Chondrocyte (in vitro differentiated cells): ENCODE measurements around the gene CEP57. TPM values are rescaled to one million over a fixed set of nuclear protein-coding genes. Genes with fewer than 3 reads are reported as not detected.
"Not testable (repeated sequence)": the region's sequence is repeated elsewhere in the genome, so short reads cannot be mapped to it uniquely, and the experiment has no call there.

ENCODE experiments used
- DNase-seq: peaks from one replicate; pipeline ENCODE4 v3.0.0; 2021; ENCODE audit warnings: mixed read lengths, low spot score
- H3K27ac Mint-ChIP-seq: one replicate; pipeline ENCODE4 v1.8.0; 2021; ENCODE audit warnings: mild to moderate bottlenecking, moderate library complexity, mixed read lengths; ENCODE audit not compliant: unreplicated experiment
- H3K27me3 Mint-ChIP-seq: 2 replicates; pipeline ENCODE4 v1.8.0; 2021; ENCODE audit warnings: low read depth, mixed read lengths
- H3K36me3 Mint-ChIP-seq: 2 replicates; pipeline ENCODE4 v1.8.0; 2021; ENCODE audit warnings: low read depth, mixed read lengths
- H3K4me1 Mint-ChIP-seq: 2 replicates; pipeline ENCODE4 v1.8.0; 2021; ENCODE audit warnings: low read depth, mild to moderate bottlenecking, mixed read lengths
- H3K4me3 Mint-ChIP-seq: one replicate; pipeline ENCODE4 v1.8.0; 2021; ENCODE audit warnings: mild to moderate bottlenecking, moderate library complexity, mixed read lengths; ENCODE audit not compliant: unreplicated experiment
- H3K9me3 Mint-ChIP-seq: 2 replicates; pipeline ENCODE4 v1.8.0; 2021; ENCODE audit warnings: low read depth, mixed read lengths
- CTCF ChIP-seq: fragments of 200-600 bp; sonication (generic); IDR thresholded peaks from 2 replicates; pipeline ENCODE4 v1.5.0; 2021; ENCODE audit warnings: antibody characterized with exemption, mild to moderate bottlenecking, moderate library complexity
- total RNA-seq: library from RNA; stranded (reverse); gene quantifications from 3 replicates; pipeline ENCODE4 v1.2.1, GENCODE V29; 2021

CEP57 gene
- total RNA-seq, 1 donor from 2014 or later = 28.8 TPM

- no peak overlapping the region for H3K4me3 Mint-ChIP-seq
- no peaks in the 10 kb centered on the region for H3K27me3 Mint-ChIP-seq
- H3K36me3 Mint-ChIP-seq = peaks cover 26% of the 10 kb centered on the region
- peaks cover 3% of the 10 kb centered on the region for H3K4me1 Mint-ChIP-seq
- no peak for TF ChIP-seq CTCF
- H3K27ac Mint-ChIP-seq = no peak overlapping the region
- no peak for DNase-seq
- H3K9me3 Mint-ChIP-seq = peaks cover 12% of the 10 kb centered on the region
Measured at GRCh38 chr11:95803973-95804372, 13.7 kb downstream of the CEP57 start.

- no peak for TF ChIP-seq CTCF
- peaks cover 21% of the 10 kb centered on the region for H3K9me3 Mint-ChIP-seq
- H3K36me3 Mint-ChIP-seq = peaks cover 19% of the 10 kb centered on the region
Measured at GRCh38 chr11:95805869-95806268, 15.6 kb downstream of the CEP57 start.

GRCh38 chr11:95806464-95806863 is 16.2 kb downstream of the CEP57 start:
- H3K27ac Mint-ChIP-seq, H3K4me3 Mint-ChIP-seq, DNase-seq, H3K4me1 Mint-ChIP-seq, H3K27me3 Mint-ChIP-seq: not testable (repeated sequence)
- Mint-ChIP-seq H3K9me3 (peaks cover 21% of the 10 kb centered on the region), H3K36me3 (peaks cover 19% of the 10 kb centered on the region)

More at GRCh38 chr11:95805869-95806268, 15.6 kb downstream of the CEP57 start:
- DNase-seq = no peak
- Mint-ChIP-seq H3K27ac (no peak overlapping the region), H3K4me1 (peaks cover 3% of the 10 kb centered on the region), H3K4me3 (no peak overlapping the region), H3K27me3 (no peaks in the 10 kb centered on the region)

GRCh38 chr11:95811052-95811451 is 20.8 kb downstream of the CEP57 start:
- not testable (repeated sequence) for H3K4me1 Mint-ChIP-seq, H3K27ac Mint-ChIP-seq, H3K4me3 Mint-ChIP-seq, H3K27me3 Mint-ChIP-seq, DNase-seq
- Mint-ChIP-seq H3K9me3 (peaks cover 21% of the 10 kb centered on the region), H3K36me3 (peaks cover 12% of the 10 kb centered on the region)

GRCh38 chr11:95816037-95816436 is 25.7 kb downstream of the CEP57 start:
- H3K36me3 Mint-ChIP-seq = peaks cover 10% of the 10 kb centered on the region
- H3K27me3 Mint-ChIP-seq = no peaks in the 10 kb centered on the region
- peaks cover 4% of the 10 kb centered on the region for H3K9me3 Mint-ChIP-seq
- H3K4me1 Mint-ChIP-seq = peaks cover 2% of the 10 kb centered on the region
- DNase-seq = no peak
- no peak overlapping the region for H3K4me3 Mint-ChIP-seq
- H3K27ac Mint-ChIP-seq = no peak overlapping the region
- no peak for TF ChIP-seq CTCF

GRCh38 chr11:95821640-95822039 is 31.3 kb downstream of the CEP57 start:
- Mint-ChIP-seq H3K27me3 (no peaks in the 10 kb centered on the region), H3K9me3 (peaks cover 4% of the 10 kb centered on the region), H3K27ac (peak overlapping the region; percentile 67), H3K36me3 (peaks cover 31% of the 10 kb centered on the region), H3K4me3 (no peak overlapping the region), H3K4me1 (peaks cover 11% of the 10 kb centered on the region)
- DNase-seq = no peak
- no peak for TF ChIP-seq CTCF
